Vagina (tissue), 2 donors: Measurements from ENCODE around the gene CALM3. TPM values are rescaled to one million over a fixed set of nuclear protein-coding genes. Genes with fewer than 3 reads are reported as not detected.
"Not testable (repeated sequence)": the region's sequence is repeated elsewhere in the genome, so short reads cannot be mapped to it uniquely, and the experiment has no call there.

ENCODE experiments used
- DNase-seq, 2 donors: peaks; one replicate each; pipeline ENCODE4 v3.0.0-alpha.2; 2017; ENCODE audit errors: extremely low spot score in 2 of 2
- H3K27ac ChIP-seq: fragments of 200-600 bp; sonication (generic); one replicate; pipeline ENCODE4 v1.5.1; 2019
- H3K27me3 ChIP-seq: fragments of 200-600 bp; sonication (generic); one replicate; pipeline ENCODE4 v1.5.1; 2019
- H3K36me3 ChIP-seq, 2 donors: fragments of 200-600 bp; sonication (generic); one replicate each; pipeline ENCODE4 v1.5.1; 2017 to 2019
- H3K4me1 ChIP-seq: fragments of 200-600 bp; sonication (generic); one replicate; pipeline ENCODE4 v1.5.1; 2019
- H3K4me3 ChIP-seq, 2 donors: fragments of 200-600 bp; sonication (generic); 1 replicate in 1 of 2; 2 replicates in 1 of 2; pipeline ENCODE4 v1.5.1; 2016 to 2019
- H3K9me3 ChIP-seq: fragments of 200-600 bp; sonication (generic); one replicate; pipeline ENCODE4 v1.5.1; 2019
- CTCF ChIP-seq, 3 experiments: fragments of 450-650 bp in 2 of 3; fragments of 200-600 bp in 1 of 3; sonication (generic) in 1 of 3; IDR thresholded peaks; one replicate each; pipeline ENCODE4 v1.5.1; 2017 to 2019; ENCODE audit warnings: antibody characterized with exemption in 3 of 3, mild to moderate bottlenecking in 2 of 3, moderate library complexity in 2 of 3
- POLR2A ChIP-seq, 2 donors: fragments of 450-650 bp; IDR thresholded peaks; one replicate each; pipeline ENCODE4 v1.6.1; 2017; ENCODE audit warnings: antibody characterized with exemption in 2 of 2, mild to moderate bottlenecking in 2 of 2, moderate library complexity in 2 of 2
- POLR2AphosphoS5 ChIP-seq, 2 donors: sonication (generic); formaldehyde crosslinking; IDR thresholded peaks; one replicate each; pipeline ENCODE4 v1.9.0; 2017; ENCODE audit warnings: antibody characterized with exemption in 2 of 2, mild to moderate bottlenecking in 2 of 2, low read depth in 1 of 2; ENCODE audit not compliant: insufficient read depth in 1 of 2
- intact Hi-C: fragments of 100-400 bp; cut with DNase I; formaldehyde crosslinking; loops from one replicate; pipeline ENCODE4 v1.15.1; 2023
- total RNA-seq: library from RNA; depleted of rRNA; stranded (reverse); fragments of >200 nt; gene quantifications from one replicate; pipeline ENCODE4 v1.2.3, GENCODE V29; 2016

CALM3 gene
- total RNA-seq, result 105 TPM

GRCh38 chr19:46601318-46602224 lies at the start of gene CALM3:
TSS of gene CALM3 (plus strand) at chr19:46601330. CDS start at chr19:46601435, 105 bp downstream.
- H3K9me3 ChIP-seq, result no peaks in the 10 kb centered on the region
- peak within 1 kb of the TSS; percentile 97 for H3K27ac ChIP-seq
- DNase-seq, result peak in 1 of 2 donors; percentile 89
- H3K4me3 ChIP-seq, result peak within 1 kb of the TSS; percentile 99
- intact Hi-C loops, result no loop called here
- peaks cover 0 to under 1% of the 10 kb centered on the region in 2 donors for H3K36me3 ChIP-seq
- peaks cover 51% of the 10 kb centered on the region for H3K4me1 ChIP-seq
- TF ChIP-seq POLR2AphosphoS5 (IDR thresholded peaks at IDR 0.05; ENCODE audit: insufficient read depth in 1 of 2, low read depth in 1 of 2), result no peak
- peak in 1 of 2 donors; percentile 70 for TF ChIP-seq POLR2A (IDR thresholded peaks at IDR 0.05)
- no peak for TF ChIP-seq CTCF (IDR thresholded peaks at IDR 0.05)
- no peaks in the 10 kb centered on the region for H3K27me3 ChIP-seq

GRCh38 chr19:46552891-46553290 lies 48.2 kb upstream of the CALM3 start:
- Histone ChIP-seq H3K27me3 (no peaks in the 10 kb centered on the region), H3K36me3 (no peaks in the 10 kb centered on the region), H3K27ac (no peak overlapping the region), H3K9me3 (no peaks in the 10 kb centered on the region), H3K4me3 (no peak overlapping the region), H3K4me1 (no peaks in the 10 kb centered on the region)
- intact Hi-C loops, result no loop called here
- no peak for TF ChIP-seq CTCF (IDR thresholded peaks at IDR 0.05)
- TF ChIP-seq POLR2A (IDR thresholded peaks at IDR 0.05), result no peak
- no peak for TF ChIP-seq POLR2AphosphoS5 (IDR thresholded peaks at IDR 0.05; ENCODE audit: insufficient read depth in 1 of 2, low read depth in 1 of 2)
- no peak for DNase-seq

GRCh38 chr19:46554161-46554560 lies 47.0 kb upstream of the CALM3 start:
- DNase-seq, result no peak
- Histone ChIP-seq H3K36me3 (no peaks in the 10 kb centered on the region), H3K27ac (no peak overlapping the region), H3K4me1 (no peaks in the 10 kb centered on the region), H3K4me3 (no peak overlapping the region), H3K27me3 (no peaks in the 10 kb centered on the region), H3K9me3 (no peaks in the 10 kb centered on the region)
- intact Hi-C loops, result no loop called here
- TF ChIP-seq POLR2A (IDR thresholded peaks at IDR 0.05) (no peak), CTCF (IDR thresholded peaks at IDR 0.05) (no peak), POLR2AphosphoS5 (IDR thresholded peaks at IDR 0.05; ENCODE audit: insufficient read depth in 1 of 2, low read depth in 1 of 2) (no peak)

GRCh38 chr19:46555628-46556280 lies 45.4 kb upstream of the CALM3 start:
- Histone ChIP-seq H3K4me3 (no peak overlapping the region), H3K36me3 (no peaks in the 10 kb centered on the region), H3K27me3 (no peaks in the 10 kb centered on the region), H3K9me3 (no peaks in the 10 kb centered on the region), H3K4me1 (no peaks in the 10 kb centered on the region), H3K27ac (no peak overlapping the region)
- no peak for DNase-seq
- TF ChIP-seq CTCF (IDR thresholded peaks at IDR 0.05), result no peak
- TF ChIP-seq POLR2A (IDR thresholded peaks at IDR 0.05), result no peak
- TF ChIP-seq POLR2AphosphoS5 (IDR thresholded peaks at IDR 0.05; ENCODE audit: insufficient read depth in 1 of 2, low read depth in 1 of 2), result no peak
- intact Hi-C loops, result no loop called here

GRCh38 chr19:46556471-46556870 lies 44.7 kb upstream of the CALM3 start:
- intact Hi-C loops, H3K27ac ChIP-seq, DNase-seq, H3K4me3 ChIP-seq, H3K27me3 ChIP-seq, H3K4me1 ChIP-seq, H3K9me3 ChIP-seq, H3K36me3 ChIP-seq: not testable (repeated sequence)
